T-helper 2 cell treated with Interferon-gamma antibody and Interleukin-4, amounts not matched to agents 5 μg/mL and 100 μg/mL, for 36 hours (primary cell): ENCODE data around the gene TDRD1.
"Not testable (repeated sequence)": the region's sequence is repeated elsewhere in the genome, so short reads cannot be mapped to it uniquely, and the experiment has no call there.

Experiments used
- DNase-seq: peaks from one replicate; pipeline ENCODE4 v3.0.0; 2021; ENCODE audit warnings: low spot score
- H3K27ac Mint-ChIP-seq: one replicate; pipeline ENCODE4 v1.8.0; 2021; ENCODE audit warnings: mild to moderate bottlenecking, mixed read lengths
- H3K27me3 Mint-ChIP-seq: one replicate; pipeline ENCODE4 v1.8.0; 2021; ENCODE audit warnings: low read depth, mixed read lengths
- H3K36me3 Mint-ChIP-seq: one replicate; pipeline ENCODE4 v1.8.0; 2021; ENCODE audit warnings: low read depth, mixed read lengths
- H3K4me1 Mint-ChIP-seq: one replicate; pipeline ENCODE4 v1.8.0; 2021; ENCODE audit warnings: low read depth, mixed read lengths
- H3K4me3 Mint-ChIP-seq: one replicate; pipeline ENCODE4 v1.8.0; 2022; ENCODE audit warnings: mild to moderate bottlenecking, moderate library complexity, mixed read lengths
- H3K9me3 Mint-ChIP-seq: one replicate; pipeline ENCODE4 v1.8.0; 2021; ENCODE audit warnings: mixed read lengths

The TDRD1 gene

GRCh38 chr10:114179148-114179547 lies at the start of gene TDRD1:
Gene TDRD1 (plus strand): TSS chr10:114179353. CDS start chr10:114187832, 8,479 bp downstream.
- H3K9me3 Mint-ChIP-seq, result no peaks in the 10 kb centered on the region
- H3K27me3 Mint-ChIP-seq, result peaks cover 22% of the 10 kb centered on the region
- no peaks in the 10 kb centered on the region for H3K36me3 Mint-ChIP-seq
- peaks cover 15% of the 10 kb centered on the region for H3K4me1 Mint-ChIP-seq
- DNase-seq, result no peak
- no peak within 1 kb of the TSS for H3K4me3 Mint-ChIP-seq
- no peak within 1 kb of the TSS for H3K27ac Mint-ChIP-seq

GRCh38 chr10:114131094-114131493 lies 48.1 kb upstream of the TDRD1 start:
- Mint-ChIP-seq H3K27ac (no peak overlapping the region), H3K4me1 (peaks cover 3% of the 10 kb centered on the region), H3K9me3 (no peaks in the 10 kb centered on the region), H3K4me3 (no peak overlapping the region), H3K27me3 (no peaks in the 10 kb centered on the region), H3K36me3 (peaks cover 46% of the 10 kb centered on the region)
- DNase-seq, result no peak

- no peaks in the 10 kb centered on the region for H3K9me3 Mint-ChIP-seq
- H3K27me3 Mint-ChIP-seq, result no peaks in the 10 kb centered on the region
- H3K4me3 Mint-ChIP-seq, result no peak overlapping the region
- H3K4me1 Mint-ChIP-seq, result peaks cover 3% of the 10 kb centered on the region
- peaks cover 35% of the 10 kb centered on the region for H3K36me3 Mint-ChIP-seq
- DNase-seq, result no peak
- no peak overlapping the region for H3K27ac Mint-ChIP-seq
Measured at GRCh38 chr10:114135476-114135875, 43.7 kb upstream of the TDRD1 start.

- H3K27me3 Mint-ChIP-seq, result no peaks in the 10 kb centered on the region
- peaks cover 23% of the 10 kb centered on the region for H3K36me3 Mint-ChIP-seq
- no peak for DNase-seq
- no peaks in the 10 kb centered on the region for H3K9me3 Mint-ChIP-seq
- H3K4me3 Mint-ChIP-seq, result no peak overlapping the region
- no peak overlapping the region for H3K27ac Mint-ChIP-seq
- no peaks in the 10 kb centered on the region for H3K4me1 Mint-ChIP-seq
Measured at GRCh38 chr10:114138581-114138980, 40.6 kb upstream of the TDRD1 start.

GRCh38 chr10:114140036-114140435 lies 39.1 kb upstream of the TDRD1 start:
- no peak overlapping the region for H3K27ac Mint-ChIP-seq
- no peaks in the 10 kb centered on the region for H3K9me3 Mint-ChIP-seq
- DNase-seq, result no peak
- H3K36me3 Mint-ChIP-seq, result peaks cover 18% of the 10 kb centered on the region
- H3K27me3 Mint-ChIP-seq, result no peaks in the 10 kb centered on the region
- no peak overlapping the region for H3K4me3 Mint-ChIP-seq
- no peaks in the 10 kb centered on the region for H3K4me1 Mint-ChIP-seq

- peaks cover 17% of the 10 kb centered on the region for H3K36me3 Mint-ChIP-seq
- H3K27ac Mint-ChIP-seq, result not testable (repeated sequence)
Measured at GRCh38 chr10:114140827-114141226, 38.3 kb upstream of the TDRD1 start.

GRCh38 chr10:114142018-114142417 lies 37.1 kb upstream of the TDRD1 start:
- Mint-ChIP-seq H3K36me3 (peaks cover 15% of the 10 kb centered on the region), H3K27ac (no peak overlapping the region), H3K4me3 (no peak overlapping the region), H3K9me3 (no peaks in the 10 kb centered on the region), H3K4me1 (no peaks in the 10 kb centered on the region), H3K27me3 (no peaks in the 10 kb centered on the region)
- no peak for DNase-seq

More at GRCh38 chr10:114140827-114141226, 38.3 kb upstream of the TDRD1 start:
- not testable (repeated sequence) for H3K9me3 Mint-ChIP-seq, H3K4me3 Mint-ChIP-seq, DNase-seq, H3K27me3 Mint-ChIP-seq, H3K4me1 Mint-ChIP-seq

GRCh38 chr10:114143160-114143559 lies 36.0 kb upstream of the TDRD1 start:
- no peak for DNase-seq
- H3K27me3 Mint-ChIP-seq, result no peaks in the 10 kb centered on the region
- no peak overlapping the region for H3K4me3 Mint-ChIP-seq
- no peaks in the 10 kb centered on the region for H3K4me1 Mint-ChIP-seq
- H3K9me3 Mint-ChIP-seq, result no peaks in the 10 kb centered on the region
- H3K27ac Mint-ChIP-seq, result no peak overlapping the region
- H3K36me3 Mint-ChIP-seq, result peaks cover 16% of the 10 kb centered on the region

GRCh38 chr10:114149476-114149875 lies 29.7 kb upstream of the TDRD1 start:
- H3K4me3 Mint-ChIP-seq, H3K4me1 Mint-ChIP-seq, H3K27me3 Mint-ChIP-seq, DNase-seq, H3K9me3 Mint-ChIP-seq, H3K27ac Mint-ChIP-seq: not testable (repeated sequence)
- peaks cover 28% of the 10 kb centered on the region for H3K36me3 Mint-ChIP-seq

GRCh38 chr10:114151486-114151885 lies 27.7 kb upstream of the TDRD1 start:
- DNase-seq, result no peak
- no peaks in the 10 kb centered on the region for H3K27me3 Mint-ChIP-seq
- no peaks in the 10 kb centered on the region for H3K4me1 Mint-ChIP-seq
- H3K9me3 Mint-ChIP-seq, result no peaks in the 10 kb centered on the region
- no peak overlapping the region for H3K27ac Mint-ChIP-seq
- H3K36me3 Mint-ChIP-seq, result peaks cover 27% of the 10 kb centered on the region
- H3K4me3 Mint-ChIP-seq, result no peak overlapping the region

GRCh38 chr10:114151892-114152291 lies 27.3 kb upstream of the TDRD1 start:
- Mint-ChIP-seq H3K9me3 (no peaks in the 10 kb centered on the region), H3K27me3 (no peaks in the 10 kb centered on the region), H3K27ac (no peak overlapping the region), H3K36me3 (peaks cover 28% of the 10 kb centered on the region), H3K4me1 (no peaks in the 10 kb centered on the region), H3K4me3 (no peak overlapping the region)
- no peak for DNase-seq

- H3K4me1 Mint-ChIP-seq, result peaks cover 4% of the 10 kb centered on the region
- H3K36me3 Mint-ChIP-seq, result peaks cover 24% of the 10 kb centered on the region
- H3K27me3 Mint-ChIP-seq, result no peaks in the 10 kb centered on the region
- no peak overlapping the region for H3K27ac Mint-ChIP-seq
- no peak overlapping the region for H3K4me3 Mint-ChIP-seq
- no peaks in the 10 kb centered on the region for H3K9me3 Mint-ChIP-seq
- DNase-seq, result no peak
Measured at GRCh38 chr10:114157912-114158311, 21.2 kb upstream of the TDRD1 start.

- no peak overlapping the region for H3K4me3 Mint-ChIP-seq
- H3K9me3 Mint-ChIP-seq, result peaks cover 4% of the 10 kb centered on the region
- peaks cover 12% of the 10 kb centered on the region for H3K4me1 Mint-ChIP-seq
- no peaks in the 10 kb centered on the region for H3K27me3 Mint-ChIP-seq
- H3K27ac Mint-ChIP-seq, result no peak overlapping the region
- DNase-seq, result no peak
- H3K36me3 Mint-ChIP-seq, result peaks cover 30% of the 10 kb centered on the region
Measured at GRCh38 chr10:114163062-114163461, 16.1 kb upstream of the TDRD1 start.

GRCh38 chr10:114166043-114166442 lies 13.1 kb upstream of the TDRD1 start:
- Mint-ChIP-seq H3K9me3 (peaks cover 12% of the 10 kb centered on the region), H3K27me3 (no peaks in the 10 kb centered on the region), H3K27ac (no peak overlapping the region), H3K4me1 (peaks cover 12% of the 10 kb centered on the region), H3K4me3 (no peak overlapping the region), H3K36me3 (peaks cover 50% of the 10 kb centered on the region)
- no peak for DNase-seq

GRCh38 chr10:114166494-114166893 lies 12.7 kb upstream of the TDRD1 start:
- peaks cover 12% of the 10 kb centered on the region for H3K4me1 Mint-ChIP-seq
- H3K36me3 Mint-ChIP-seq, result peaks cover 50% of the 10 kb centered on the region
- DNase-seq, result no peak
- H3K4me3 Mint-ChIP-seq, result no peak overlapping the region
- no peak overlapping the region for H3K27ac Mint-ChIP-seq
- peaks cover 12% of the 10 kb centered on the region for H3K9me3 Mint-ChIP-seq
- H3K27me3 Mint-ChIP-seq, result no peaks in the 10 kb centered on the region
